T-helper 1 cell treated with Interleukin-12 subunit alpha and Interleukin-12 subunit beta and Interleukin-4 antibody, amounts not matched to agents 30 μg/mL and 1 μg/mL, for 36 hours (primary cell): ENCODE measurements around the gene WSB2.

Experiments used
- H3K27ac Mint-ChIP-seq: one replicate; pipeline ENCODE4 v1.8.0; 2021; ENCODE audit warnings: mild to moderate bottlenecking, mixed read lengths
- H3K27me3 Mint-ChIP-seq: one replicate; pipeline ENCODE4 v1.8.0; 2021; ENCODE audit warnings: low read depth, mixed read lengths
- H3K36me3 Mint-ChIP-seq: one replicate; pipeline ENCODE4 v1.8.0; 2021; ENCODE audit warnings: low read depth, mixed read lengths
- H3K4me1 Mint-ChIP-seq: one replicate; pipeline ENCODE4 v1.8.0; 2021; ENCODE audit warnings: low read depth, mixed read lengths
- H3K4me3 Mint-ChIP-seq: one replicate; pipeline ENCODE4 v1.8.0; 2021; ENCODE audit warnings: mild to moderate bottlenecking, moderate library complexity, mixed read lengths
- H3K9me3 Mint-ChIP-seq: one replicate; pipeline ENCODE4 v1.8.0; 2021; ENCODE audit warnings: mixed read lengths

Gene WSB2

DNA sequence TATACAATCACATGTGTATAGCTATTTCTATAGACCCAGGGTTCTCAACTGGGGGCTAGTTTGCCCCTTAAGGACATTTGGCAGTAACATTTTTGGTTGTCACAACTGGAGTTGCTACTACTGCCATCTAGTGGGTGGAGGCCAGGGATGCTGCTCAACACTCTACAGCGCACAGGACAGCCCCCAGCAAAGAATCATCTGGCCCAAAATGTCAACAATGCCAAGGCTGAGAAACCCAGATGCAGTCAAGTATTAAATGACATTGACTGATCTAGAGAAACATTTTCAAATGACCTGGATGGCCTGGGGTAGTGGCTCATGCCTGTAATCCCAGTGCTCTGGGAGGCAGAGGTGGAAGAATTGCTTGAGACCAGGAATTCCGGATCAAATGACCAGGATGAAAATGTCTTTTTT lies 5.8 kb downstream of the WSB2 start:
- H3K27ac Mint-ChIP-seq, result no peak overlapping the region
- no peaks in the 10 kb centered on the region for H3K9me3 Mint-ChIP-seq
- H3K36me3 Mint-ChIP-seq, result peaks cover 21% of the 10 kb centered on the region
- H3K27me3 Mint-ChIP-seq, result no peaks in the 10 kb centered on the region
- H3K4me1 Mint-ChIP-seq, result peaks cover 40% of the 10 kb centered on the region
- H3K4me3 Mint-ChIP-seq, result no peak overlapping the region

DNA sequence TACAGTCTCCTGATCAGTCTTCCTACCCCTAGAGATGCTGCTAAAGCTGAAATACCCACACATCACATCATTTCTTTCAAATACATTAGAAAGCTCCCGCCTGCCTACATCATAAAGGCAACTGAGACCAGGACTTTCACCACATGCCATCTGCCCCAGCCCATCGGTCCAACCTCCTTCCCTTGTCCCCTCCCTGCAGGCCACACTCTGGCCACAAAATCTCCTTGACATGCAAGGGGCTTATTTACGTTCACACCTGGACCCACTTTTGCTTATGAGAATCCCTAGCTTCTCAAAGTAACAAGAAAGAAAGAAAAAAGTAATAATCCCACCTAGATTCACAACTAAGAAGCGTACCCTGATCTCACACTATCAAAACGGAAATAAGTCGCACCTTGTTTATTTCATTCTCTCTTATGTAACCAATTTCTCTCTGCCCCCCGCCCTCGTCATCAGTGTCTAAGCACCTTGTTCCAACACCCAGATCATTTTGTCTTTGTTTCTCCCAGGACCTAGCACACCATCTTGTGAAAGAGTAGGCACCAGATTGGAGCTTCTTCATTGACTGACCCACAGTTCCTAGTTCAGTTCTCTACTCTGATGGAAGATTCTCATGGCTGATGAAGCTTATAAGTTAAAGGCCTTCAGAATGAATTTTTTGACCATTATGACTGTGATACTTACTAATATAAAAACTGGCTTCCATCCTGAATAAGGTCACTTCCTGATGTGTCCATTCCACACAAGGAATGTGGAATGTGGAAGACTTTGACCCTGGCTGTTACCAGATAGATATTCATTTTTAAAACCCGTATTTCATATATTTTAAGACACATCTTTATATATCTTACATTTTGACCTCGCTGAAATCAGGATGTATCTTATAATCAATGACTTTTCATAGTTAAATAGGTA lies 7.7 kb downstream of the WSB2 start:
- Mint-ChIP-seq H3K36me3 (peaks cover 21% of the 10 kb centered on the region), H3K4me1 (peaks cover 27% of the 10 kb centered on the region), H3K9me3 (no peaks in the 10 kb centered on the region), H3K27ac (peak overlapping the region; percentile 6), H3K4me3 (no peak overlapping the region), H3K27me3 (no peaks in the 10 kb centered on the region)

DNA sequence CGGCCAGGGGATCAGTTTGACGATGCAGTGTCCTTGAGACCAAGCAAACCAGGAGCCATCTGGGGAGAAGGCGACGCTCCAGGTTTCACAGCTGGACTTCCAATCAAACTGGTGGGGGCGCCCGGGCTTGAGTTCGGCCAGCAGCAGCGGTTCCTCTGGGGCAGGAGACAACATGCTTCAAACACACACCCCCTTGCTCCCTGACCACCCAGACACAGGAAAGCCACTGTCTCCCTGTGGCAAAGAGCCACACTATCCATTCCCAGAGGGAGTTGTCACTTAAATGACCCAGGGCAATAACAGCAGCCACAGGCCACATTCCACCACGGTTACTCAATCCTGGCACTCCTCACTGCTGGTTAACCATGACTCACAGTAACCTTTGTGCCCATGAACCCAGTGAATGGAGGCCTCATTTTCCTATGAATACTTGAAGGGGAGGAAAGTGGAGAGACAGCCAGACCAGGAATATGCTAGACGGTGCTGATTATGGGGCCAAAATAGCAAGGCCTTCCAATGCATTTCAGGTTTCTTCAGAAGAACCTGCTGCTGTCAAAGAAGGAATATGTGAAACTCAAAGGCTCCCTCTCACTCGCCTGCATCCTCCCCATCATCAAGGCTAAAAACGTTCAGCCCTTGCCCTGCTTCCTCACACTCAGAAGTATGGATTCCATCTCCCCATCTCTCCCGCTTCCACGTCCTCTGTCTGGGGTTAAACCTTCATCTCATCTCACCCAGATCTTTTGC lies 8.5 kb downstream of the WSB2 start:
- peak overlapping the region; percentile 6 for H3K27ac Mint-ChIP-seq
- no peaks in the 10 kb centered on the region for H3K9me3 Mint-ChIP-seq
- peaks cover 21% of the 10 kb centered on the region for H3K36me3 Mint-ChIP-seq
- H3K4me3 Mint-ChIP-seq, result no peak overlapping the region
- H3K4me1 Mint-ChIP-seq, result peaks cover 27% of the 10 kb centered on the region
- H3K27me3 Mint-ChIP-seq, result no peaks in the 10 kb centered on the region

DNA sequence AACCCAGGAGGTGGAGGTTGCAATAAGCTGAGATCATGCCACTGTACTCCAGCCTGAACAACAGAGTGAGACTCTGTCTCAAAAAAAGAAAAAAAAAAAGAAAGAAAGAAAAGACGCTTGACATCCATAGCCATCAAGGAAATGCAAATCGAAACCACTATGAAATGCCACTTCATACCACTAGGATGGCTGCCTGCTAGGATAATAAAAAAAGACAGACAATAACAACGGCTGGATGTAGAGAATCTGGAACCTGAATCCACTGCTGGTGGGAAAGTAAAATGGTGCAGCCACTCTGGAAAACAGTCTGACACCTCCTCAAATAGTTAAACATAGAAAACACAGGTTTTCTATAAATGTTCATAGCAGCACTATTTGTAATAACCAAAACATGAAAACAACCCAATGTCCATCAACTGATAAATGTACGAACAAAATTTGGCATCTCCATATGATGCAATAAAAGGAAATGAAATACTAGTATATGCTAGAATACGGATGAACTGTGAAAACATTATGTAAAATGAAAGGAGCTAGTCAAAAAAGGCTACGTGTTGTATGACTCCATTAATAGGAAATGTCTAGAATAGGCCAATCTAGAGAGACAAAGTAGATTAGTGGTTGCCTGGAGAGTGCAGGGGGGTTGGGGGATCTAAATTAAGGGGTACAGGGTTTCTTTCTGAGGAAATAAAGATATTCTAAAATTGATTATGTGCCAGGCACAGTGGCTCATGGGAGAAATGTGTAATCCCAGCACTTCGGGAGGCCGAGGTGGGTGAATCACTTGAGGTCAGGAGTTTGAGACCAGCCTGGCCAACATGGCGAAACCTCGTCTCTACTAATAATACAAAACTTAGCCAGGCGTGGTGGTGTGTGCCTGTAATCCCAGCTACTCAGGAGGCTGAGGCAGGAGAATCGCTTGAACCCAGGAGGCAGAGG lies 9.7 kb downstream of the WSB2 start:
- peaks cover 24% of the 10 kb centered on the region for H3K4me1 Mint-ChIP-seq
- no peak overlapping the region for H3K27ac Mint-ChIP-seq
- H3K9me3 Mint-ChIP-seq, result no peaks in the 10 kb centered on the region
- H3K27me3 Mint-ChIP-seq, result no peaks in the 10 kb centered on the region
- H3K36me3 Mint-ChIP-seq, result peaks cover 19% of the 10 kb centered on the region
- H3K4me3 Mint-ChIP-seq, result no peak overlapping the region

DNA sequence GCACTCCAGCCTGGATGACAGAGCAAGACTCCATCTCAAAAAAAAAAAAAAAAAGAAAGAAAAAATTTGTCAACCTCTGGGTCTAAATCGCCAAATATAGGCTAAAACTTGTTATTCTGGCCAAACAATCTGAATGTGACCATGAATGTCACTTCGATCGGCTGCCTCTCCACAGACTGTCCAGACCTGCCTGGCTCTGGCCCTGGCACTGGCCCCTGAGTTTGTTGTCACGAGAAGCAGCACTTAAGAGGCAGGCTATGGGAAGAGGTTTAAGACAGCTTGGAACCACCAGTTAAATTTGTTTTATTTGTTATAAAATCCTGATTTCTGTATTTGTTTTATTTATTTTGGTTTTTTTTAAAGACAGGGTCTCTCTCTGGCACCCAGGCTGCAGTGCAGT lies 14.5 kb downstream of the WSB2 start:
- Mint-ChIP-seq H3K36me3 (peaks cover 39% of the 10 kb centered on the region), H3K9me3 (no peaks in the 10 kb centered on the region), H3K4me1 (peaks cover 29% of the 10 kb centered on the region), H3K27ac (no peak overlapping the region), H3K4me3 (no peak overlapping the region), H3K27me3 (no peaks in the 10 kb centered on the region)

DNA sequence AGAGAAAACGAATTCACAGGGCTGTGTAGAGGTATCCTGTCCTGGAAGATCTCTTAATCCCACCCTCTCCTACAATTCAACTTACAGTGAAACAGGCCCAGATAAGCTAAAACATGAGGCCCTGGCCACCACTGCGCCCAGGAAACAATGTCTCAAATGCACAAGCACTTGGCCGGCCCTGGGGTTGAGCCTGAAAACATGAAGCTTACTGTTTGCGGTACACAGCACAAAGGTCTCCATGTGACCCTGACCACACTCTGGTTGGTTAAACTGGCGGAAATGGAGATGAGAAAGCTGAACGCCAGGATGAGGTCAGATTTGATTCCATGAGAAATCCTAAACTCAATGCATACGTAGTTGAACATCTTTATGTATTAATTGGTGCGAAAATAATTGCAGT lies 16.4 kb downstream of the WSB2 start:
- Mint-ChIP-seq H3K4me3 (no peak overlapping the region), H3K9me3 (no peaks in the 10 kb centered on the region), H3K4me1 (peaks cover 25% of the 10 kb centered on the region), H3K27ac (peak overlapping the region; percentile 49), H3K27me3 (no peaks in the 10 kb centered on the region), H3K36me3 (peaks cover 36% of the 10 kb centered on the region)

DNA sequence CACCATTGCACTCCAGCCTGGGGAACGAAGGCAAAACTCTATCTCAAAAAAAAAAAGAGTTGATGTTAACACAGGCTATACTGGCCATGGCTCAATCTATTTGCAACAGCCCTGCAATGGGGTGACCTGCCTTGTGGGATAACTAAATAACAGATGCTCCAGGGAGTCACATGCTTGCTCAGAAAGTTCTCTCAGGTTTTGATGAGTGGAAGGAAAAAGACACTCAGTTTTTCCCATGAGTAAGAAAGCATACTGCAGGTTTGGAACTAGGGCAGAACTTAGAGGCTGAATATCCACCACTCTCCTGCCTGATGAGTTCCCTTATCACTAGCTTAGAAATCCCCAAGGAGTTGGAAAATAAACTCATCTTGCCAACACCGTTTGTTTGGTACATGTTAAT lies 16.9 kb downstream of the WSB2 start:
- no peak overlapping the region for H3K4me3 Mint-ChIP-seq
- H3K4me1 Mint-ChIP-seq, result peaks cover 25% of the 10 kb centered on the region
- no peaks in the 10 kb centered on the region for H3K9me3 Mint-ChIP-seq
- no peaks in the 10 kb centered on the region for H3K27me3 Mint-ChIP-seq
- H3K36me3 Mint-ChIP-seq, result peaks cover 38% of the 10 kb centered on the region
- H3K27ac Mint-ChIP-seq, result no peak overlapping the region

DNA sequence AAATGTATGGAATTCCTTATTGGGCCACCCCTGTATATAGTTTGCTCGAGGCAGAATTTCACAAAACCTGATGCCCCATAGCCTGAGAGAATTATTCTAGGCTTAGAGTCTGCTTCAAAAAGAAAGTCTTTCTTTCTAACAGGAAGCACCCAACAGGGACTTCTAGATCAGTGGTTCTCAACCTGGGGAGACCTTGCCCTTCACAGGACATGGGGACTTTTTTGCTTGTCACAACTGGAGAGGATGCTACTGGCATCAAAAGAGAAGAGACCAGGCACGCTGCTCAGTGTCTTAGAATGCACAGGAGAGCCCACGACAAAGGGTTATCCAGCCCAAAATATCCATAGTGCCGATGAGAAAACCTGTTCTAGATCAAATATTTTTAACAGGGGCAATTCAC lies 18.9 kb downstream of the WSB2 start:
- peaks cover 47% of the 10 kb centered on the region for H3K36me3 Mint-ChIP-seq

DNA sequence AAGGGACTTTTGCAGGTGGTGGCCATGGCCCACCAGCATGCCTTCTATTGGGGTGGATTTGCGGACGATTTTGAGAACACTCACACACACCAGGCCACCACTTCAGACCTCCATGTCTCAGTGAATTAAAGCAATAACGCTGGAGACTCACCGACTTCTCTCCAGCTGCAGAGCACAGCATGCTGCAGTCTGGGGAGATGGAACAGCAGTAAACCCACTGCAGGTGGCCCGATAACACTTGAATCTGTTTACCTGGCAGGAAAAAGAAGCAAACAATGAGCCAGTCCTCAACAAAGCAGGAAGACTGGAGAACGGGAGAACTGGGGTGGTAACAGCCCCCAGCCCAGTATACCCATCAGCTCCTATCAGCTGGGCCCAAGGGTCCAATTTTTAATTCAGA lies 22.8 kb downstream of the WSB2 start:
- Mint-ChIP-seq H3K27me3 (no peaks in the 10 kb centered on the region), H3K4me3 (no peak overlapping the region), H3K36me3 (peaks cover 61% of the 10 kb centered on the region), H3K9me3 (no peaks in the 10 kb centered on the region), H3K27ac (no peak overlapping the region), H3K4me1 (peaks cover 28% of the 10 kb centered on the region)

More for the DNA sequence above, 18.9 kb downstream of the WSB2 start:
- no peaks in the 10 kb centered on the region for H3K9me3 Mint-ChIP-seq
- no peak overlapping the region for H3K4me3 Mint-ChIP-seq
- peak overlapping the region; percentile 26 for H3K27ac Mint-ChIP-seq
- H3K4me1 Mint-ChIP-seq, result peaks cover 25% of the 10 kb centered on the region
- no peaks in the 10 kb centered on the region for H3K27me3 Mint-ChIP-seq

DNA sequence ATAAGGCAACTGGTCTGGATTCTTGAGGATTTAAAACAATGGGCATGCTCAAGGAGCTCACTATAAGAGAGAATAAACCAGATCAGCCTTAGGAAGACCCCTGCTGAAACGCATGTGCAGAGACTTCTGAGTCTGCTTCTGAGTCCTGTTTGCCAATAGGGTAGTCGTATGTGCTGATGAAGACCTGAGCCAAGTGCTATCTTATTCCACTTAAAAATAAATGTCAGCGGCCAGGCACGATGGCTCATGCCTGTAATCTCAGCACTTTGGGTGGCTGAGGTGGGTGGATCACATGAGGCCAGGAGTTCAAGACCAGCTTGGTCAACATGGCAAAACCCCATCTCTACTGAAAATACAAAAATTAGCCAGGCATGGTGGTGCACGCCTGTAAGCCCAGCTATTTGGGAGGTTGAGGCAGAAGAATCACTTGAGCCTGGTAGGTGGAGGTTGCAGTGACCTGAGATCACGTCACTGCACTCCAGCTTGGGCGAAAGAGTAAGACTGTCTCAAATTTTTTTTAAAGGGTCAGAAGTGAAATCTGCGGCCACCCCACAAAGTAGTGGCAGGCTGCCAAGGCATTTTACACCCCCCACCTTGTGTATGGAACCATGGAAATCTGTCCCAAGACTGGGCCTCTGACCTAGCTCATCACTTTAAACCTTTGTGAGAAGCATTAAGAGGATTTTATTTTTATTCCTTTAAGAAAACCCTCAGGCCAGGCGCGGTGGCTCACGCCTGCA lies 24.1 kb downstream of the WSB2 start:
- peaks cover 59% of the 10 kb centered on the region for H3K36me3 Mint-ChIP-seq
- H3K4me3 Mint-ChIP-seq, result no peak overlapping the region
- H3K4me1 Mint-ChIP-seq, result peaks cover 20% of the 10 kb centered on the region
- H3K27ac Mint-ChIP-seq, result no peak overlapping the region
- no peaks in the 10 kb centered on the region for H3K9me3 Mint-ChIP-seq
- no peaks in the 10 kb centered on the region for H3K27me3 Mint-ChIP-seq

DNA sequence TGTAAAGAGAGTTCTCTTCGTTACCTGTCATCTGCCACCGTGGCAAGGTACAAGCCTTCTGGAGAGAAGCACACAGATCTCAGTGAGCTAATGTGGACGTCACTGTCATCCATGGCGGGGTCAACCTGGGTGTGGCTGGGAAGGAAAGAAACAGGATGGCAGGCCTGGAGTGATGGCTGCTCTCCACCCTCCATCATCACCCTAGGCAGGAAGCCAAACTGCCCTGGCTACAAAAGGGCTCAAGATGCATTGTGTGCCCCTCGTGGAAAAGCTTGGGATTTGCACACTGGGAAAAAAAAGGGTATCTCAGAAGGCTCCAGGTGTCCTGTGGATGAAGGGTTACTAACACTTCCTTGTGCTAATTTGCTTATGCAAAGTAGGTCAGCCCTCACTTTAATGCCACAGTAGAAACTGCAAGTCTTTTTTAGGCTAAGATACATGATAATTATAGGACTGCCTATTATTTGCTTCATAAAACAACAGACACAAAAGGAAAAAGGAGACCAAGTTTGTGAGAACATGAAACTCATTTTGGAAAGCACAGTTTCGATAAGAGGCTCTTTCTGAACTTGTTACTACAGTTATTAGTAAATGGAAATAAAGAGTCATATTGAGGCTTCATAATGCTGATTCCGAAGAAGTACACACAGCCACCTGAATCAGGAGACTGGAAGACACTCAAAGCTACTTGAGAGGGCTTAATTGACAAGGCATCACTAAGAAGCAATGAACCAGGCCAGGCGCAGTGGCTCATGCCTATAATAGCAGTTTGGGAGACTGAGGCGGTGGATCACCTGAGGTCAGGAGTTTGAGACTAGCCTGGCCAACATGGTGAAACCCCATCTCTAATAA lies 25.6 kb downstream of the WSB2 start:
- Mint-ChIP-seq H3K4me1 (peaks cover 17% of the 10 kb centered on the region), H3K27ac (peak overlapping the region; percentile 70), H3K27me3 (no peaks in the 10 kb centered on the region), H3K36me3 (peaks cover 55% of the 10 kb centered on the region), H3K9me3 (no peaks in the 10 kb centered on the region), H3K4me3 (no peak overlapping the region)

DNA sequence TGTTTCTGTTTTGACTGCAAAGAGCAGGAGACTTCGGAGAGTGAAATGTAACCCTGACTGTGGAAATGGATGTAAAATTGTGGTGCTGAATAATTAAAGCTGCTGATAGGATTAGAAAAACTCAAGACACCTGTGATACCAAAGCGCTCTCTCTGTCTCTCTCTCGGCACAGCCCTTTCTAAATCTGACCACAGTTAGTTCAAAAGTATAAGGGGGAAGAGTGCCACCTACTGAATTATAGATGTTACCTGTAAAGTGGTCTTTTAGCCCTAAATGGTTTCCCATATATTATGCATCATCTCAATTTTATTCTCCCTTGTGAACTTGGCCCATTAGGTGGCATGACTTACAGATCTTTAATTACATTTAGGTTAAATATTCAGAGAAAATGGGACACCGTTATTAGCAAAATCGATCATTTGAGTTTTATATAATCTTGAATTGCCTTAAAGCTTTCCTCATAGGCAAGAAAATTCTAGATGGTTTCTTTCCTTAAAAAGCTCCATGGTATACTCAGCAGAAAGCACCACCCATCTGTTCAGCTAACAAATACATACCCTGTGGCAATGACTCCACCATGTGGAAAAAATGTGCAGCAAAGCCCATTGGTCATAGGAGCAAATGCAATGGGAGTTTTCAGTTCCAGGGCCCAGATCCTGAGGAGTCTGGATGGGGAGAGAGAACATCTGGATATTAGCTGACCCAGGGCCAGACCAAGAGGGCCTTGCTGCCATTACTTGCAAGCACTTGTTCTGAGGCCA lies 26.4 kb downstream of the WSB2 start:
- peak overlapping the region; percentile 70 for H3K27ac Mint-ChIP-seq
- H3K4me3 Mint-ChIP-seq, result no peak overlapping the region
- no peaks in the 10 kb centered on the region for H3K27me3 Mint-ChIP-seq
- H3K36me3 Mint-ChIP-seq, result peaks cover 59% of the 10 kb centered on the region
- no peaks in the 10 kb centered on the region for H3K9me3 Mint-ChIP-seq
- peaks cover 19% of the 10 kb centered on the region for H3K4me1 Mint-ChIP-seq
